Skeletal muscle tissue (tissue), 4 donors: Measurements from ENCODE around the gene MAD1L1. TPM values are rescaled to one million over a fixed set of nuclear protein-coding genes. Genes with fewer than 3 reads are reported as not detected.
"Not testable (repeated sequence)": the region's sequence is repeated elsewhere in the genome, so short reads cannot be mapped to it uniquely, and the experiment has no call there.

Experiments used
- H3K27ac ChIP-seq: one replicate; pipeline ENCODE4 v1.7.0; 2013; ENCODE audit warnings: mild to moderate bottlenecking, low read depth, low read length, inconsistent platforms
- H3K27me3 ChIP-seq, 3 donors: one replicate each; pipeline ENCODE4 v1.7.0; 2013; ENCODE audit warnings: low read length in 3 of 3; ENCODE audit not compliant: control insufficient read depth in 3 of 3, insufficient read depth in 3 of 3
- H3K36me3 ChIP-seq, 3 donors: one replicate each; pipeline ENCODE4 v1.7.0; 2013; ENCODE audit warnings: low read length in 3 of 3; ENCODE audit not compliant: control insufficient read depth in 3 of 3, insufficient read depth in 3 of 3
- H3K4me1 ChIP-seq, 3 donors: one replicate each; pipeline ENCODE4 v1.7.0; 2013; ENCODE audit warnings: low read length in 3 of 3, mild to moderate bottlenecking in 3 of 3; ENCODE audit not compliant: control insufficient read depth in 3 of 3, insufficient read depth in 3 of 3
- H3K4me3 ChIP-seq, 3 donors: one replicate each; pipeline ENCODE4 v1.7.0; 2013; ENCODE audit warnings: low read length in 3 of 3
- H3K9ac ChIP-seq, 3 donors: one replicate each; pipeline ENCODE4 v1.7.0; 2013; ENCODE audit warnings: low read length in 3 of 3, mild to moderate bottlenecking in 3 of 3, moderate library complexity in 2 of 3, low read depth in 1 of 3
- H3K9me3 ChIP-seq, 3 donors: one replicate each; pipeline ENCODE4 v1.7.0; 2013; ENCODE audit warnings: low read length in 3 of 3; ENCODE audit not compliant: control insufficient read depth in 3 of 3
- total RNA-seq: library from RNA; depleted of rRNA; stranded (reverse); fragments of >200 nt; gene quantifications from one replicate; pipeline ENCODE4 v1.2.3, GENCODE V29; 2014
- donor health status: Osteomylitis.

MAD1L1 gene
- total RNA-seq, 1 donor from 2014 or later, result 42.3 TPM

- not testable (repeated sequence) for H3K9ac ChIP-seq, H3K27me3 ChIP-seq, H3K4me1 ChIP-seq, H3K4me3 ChIP-seq, H3K27ac ChIP-seq, H3K36me3 ChIP-seq, H3K9me3 ChIP-seq
Observed at GRCh38 chr7:1831471-1831870, 401.3 kb downstream of the MAD1L1 start.

GRCh38 chr7:1829668-1830067 lies 403.1 kb downstream of the MAD1L1 start:
- not testable (repeated sequence) for H3K4me3 ChIP-seq, H3K27me3 ChIP-seq, H3K4me1 ChIP-seq, H3K9me3 ChIP-seq, H3K36me3 ChIP-seq, H3K9ac ChIP-seq, H3K27ac ChIP-seq

GRCh38 chr7:1829111-1829510 lies 403.6 kb downstream of the MAD1L1 start:
- H3K27me3 ChIP-seq, result no peaks in the 10 kb centered on the region
- no peaks in the 10 kb centered on the region for H3K4me1 ChIP-seq
- H3K4me3 ChIP-seq, result no peak overlapping the region
- H3K9ac ChIP-seq, result no peak overlapping the region
- no peaks in the 10 kb centered on the region for H3K9me3 ChIP-seq
- H3K27ac ChIP-seq, result no peak overlapping the region
- peaks cover 0 to 2% (median 0%) of the 10 kb centered on the region in 3 donors for H3K36me3 ChIP-seq

- H3K9me3 ChIP-seq, H3K27me3 ChIP-seq, H3K4me3 ChIP-seq, H3K4me1 ChIP-seq, H3K27ac ChIP-seq, H3K9ac ChIP-seq, H3K36me3 ChIP-seq: not testable (repeated sequence)
Observed at GRCh38 chr7:1828170-1828569, 404.6 kb downstream of the MAD1L1 start.

GRCh38 chr7:1827521-1827981 lies 405.2 kb downstream of the MAD1L1 start:
- not testable (repeated sequence) for H3K9me3 ChIP-seq, H3K4me1 ChIP-seq, H3K4me3 ChIP-seq, H3K36me3 ChIP-seq, H3K27ac ChIP-seq, H3K27me3 ChIP-seq, H3K9ac ChIP-seq

GRCh38 chr7:1826931-1827330 lies 405.8 kb downstream of the MAD1L1 start:
- not testable (repeated sequence) for H3K9me3 ChIP-seq, H3K4me3 ChIP-seq, H3K4me1 ChIP-seq, H3K36me3 ChIP-seq, H3K9ac ChIP-seq, H3K27me3 ChIP-seq, H3K27ac ChIP-seq

GRCh38 chr7:1825897-1826741 lies 406.6 kb downstream of the MAD1L1 start:
- peaks cover 0 to 2% (median 0%) of the 10 kb centered on the region in 3 donors for H3K36me3 ChIP-seq
- no peaks in the 10 kb centered on the region for H3K27me3 ChIP-seq
- H3K9me3 ChIP-seq, result no peaks in the 10 kb centered on the region
- no peaks in the 10 kb centered on the region for H3K4me1 ChIP-seq
- no peak overlapping the region for H3K4me3 ChIP-seq
- H3K9ac ChIP-seq, result no peak overlapping the region
- no peak overlapping the region for H3K27ac ChIP-seq

- not testable (repeated sequence) for H3K27me3 ChIP-seq, H3K9me3 ChIP-seq, H3K36me3 ChIP-seq, H3K9ac ChIP-seq, H3K4me1 ChIP-seq, H3K4me3 ChIP-seq, H3K27ac ChIP-seq
Observed at GRCh38 chr7:1825647-1825896, 407.2 kb downstream of the MAD1L1 start.

GRCh38 chr7:1824882-1825646 lies 407.7 kb downstream of the MAD1L1 start:
- H3K9ac ChIP-seq, H3K4me3 ChIP-seq, H3K36me3 ChIP-seq, H3K27me3 ChIP-seq, H3K4me1 ChIP-seq, H3K27ac ChIP-seq, H3K9me3 ChIP-seq: not testable (repeated sequence)

- H3K27ac ChIP-seq, H3K9ac ChIP-seq, H3K4me1 ChIP-seq, H3K9me3 ChIP-seq, H3K4me3 ChIP-seq, H3K27me3 ChIP-seq, H3K36me3 ChIP-seq: not testable (repeated sequence)
Observed at GRCh38 chr7:1824151-1824881, 408.4 kb downstream of the MAD1L1 start.
